HG02885 (cell line): ENCODE results near the gene LY6G6F.
"Not testable (repeated sequence)": the region's sequence is repeated elsewhere in the genome, so short reads cannot be mapped to it uniquely, and the experiment has no call there.

ENCODE experiments used
- ATAC-seq: cut with Tn5 transposase; IDR thresholded peaks from one replicate; pipeline ENCODE4 v1.9.1; 2021; ENCODE audit warnings: mild to moderate bottlenecking; ENCODE audit not compliant: unreplicated experiment, poor library complexity

The LY6G6F gene

GRCh38 chr6:31701666-31702404 lies 4.8 kb upstream of the LY6G6F start:
- no peak for ATAC-seq

GRCh38 chr6:31702405-31702818 lies 4.3 kb upstream of the LY6G6F start:
- no peak for ATAC-seq

GRCh38 chr6:31702819-31703716 lies 3.6 kb upstream of the LY6G6F start, which contains the start of gene ABHD16A:
Gene ABHD16A, minus strand, starts transcription at chr6:31703324. Its CDS starts 43 bp downstream, at chr6:31703281.
- ATAC-seq: peak; percentile 93

- no peak for ATAC-seq
Measured at GRCh38 chr6:31705931-31706330, 735 bp upstream of the LY6G6F start.

GRCh38 chr6:31707701-31708100 lies 1.0 kb downstream of the LY6G6F start:
- ATAC-seq: no peak

GRCh38 chr6:31708224-31708623 lies 1.6 kb downstream of the LY6G6F start:
- ATAC-seq: no peak

GRCh38 chr6:31709157-31709556 lies 2.5 kb downstream of the LY6G6F start:
- ATAC-seq: not testable (repeated sequence)

GRCh38 chr6:31710523-31711219 lies 4.0 kb downstream of the LY6G6F start:
- no peak for ATAC-seq

- ATAC-seq: no peak
Measured at GRCh38 chr6:31711233-31711632, 4.6 kb downstream of the LY6G6F start.

GRCh38 chr6:31712296-31712695 lies 5.6 kb downstream of the LY6G6F start:
- ATAC-seq: no peak

- ATAC-seq: no peak
Measured at GRCh38 chr6:31713465-31713864, 6.8 kb downstream of the LY6G6F start.

GRCh38 chr6:31713991-31714684 lies 7.5 kb downstream of the LY6G6F start:
- no peak for ATAC-seq

GRCh38 chr6:31715022-31715958 lies 8.6 kb downstream of the LY6G6F start, which contains the start of gene LY6G6D:
Gene LY6G6D, plus strand, starts transcription at chr6:31715348. Its CDS starts 8 bp downstream, at chr6:31715356.
- ATAC-seq: no peak

- ATAC-seq: no peak
Measured at GRCh38 chr6:31717499-31718222, 11.0 kb downstream of the LY6G6F start.

GRCh38 chr6:31718265-31718664 lies 11.6 kb downstream of the LY6G6F start:
- no peak for ATAC-seq

GRCh38 chr6:31719001-31719400 lies 12.3 kb downstream of the LY6G6F start:
- ATAC-seq: no peak

- ATAC-seq: no peak
Measured at GRCh38 chr6:31720196-31720770, 13.6 kb downstream of the LY6G6F start.
